HG03520 (cell line): ENCODE measurements around the gene ETFBKMT.
"Not testable (repeated sequence)": the region's sequence is repeated elsewhere in the genome, so short reads cannot be mapped to it uniquely, and the experiment has no call there.

Source experiments
- ATAC-seq: cut with Tn5 transposase; IDR thresholded peaks from one replicate; pipeline ENCODE4 v1.9.1; 2021; ENCODE audit warnings: mild to moderate bottlenecking, moderate library complexity; ENCODE audit not compliant: unreplicated experiment

The ETFBKMT gene

DNA sequence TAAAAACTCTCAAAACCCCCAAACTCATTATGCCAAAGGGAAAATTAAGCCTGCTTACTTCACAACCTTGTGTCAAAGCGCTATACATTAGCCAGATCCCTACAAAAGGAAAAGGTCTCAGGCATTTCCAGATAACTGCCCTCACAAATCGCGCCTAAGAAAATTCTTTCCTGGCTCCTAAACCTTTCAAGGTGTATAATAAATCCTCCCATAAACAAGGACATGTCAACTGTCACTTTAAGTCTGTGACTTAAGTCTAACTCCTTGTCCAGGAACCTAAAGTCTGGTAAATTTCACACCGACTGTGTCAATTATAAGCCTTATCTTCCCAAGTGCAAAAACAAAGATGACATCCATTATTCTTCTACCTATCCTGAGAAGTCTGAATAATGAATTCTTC, 4.3 kb upstream of the ETFBKMT start:
- no peak for ATAC-seq

DNA sequence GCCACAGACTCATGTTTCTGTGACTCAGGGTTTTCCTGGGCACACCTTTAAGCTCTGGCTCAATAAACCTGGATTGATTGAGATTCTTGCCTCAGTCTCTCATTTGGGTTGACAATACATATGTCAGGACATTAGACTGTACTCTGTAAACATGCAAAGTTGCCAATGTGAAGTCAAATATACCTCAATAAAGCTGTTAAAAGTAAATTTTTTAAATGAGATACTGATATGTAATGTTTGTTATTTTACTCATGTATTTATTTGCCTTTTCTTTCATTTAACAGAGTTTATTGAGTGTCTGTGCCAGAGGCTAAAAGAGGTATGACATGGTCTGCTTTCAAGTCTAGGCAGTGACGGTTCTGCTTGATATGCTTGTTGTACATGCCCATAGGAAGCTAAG, 3.7 kb upstream of the ETFBKMT start:
- ATAC-seq, result no peak

DNA sequence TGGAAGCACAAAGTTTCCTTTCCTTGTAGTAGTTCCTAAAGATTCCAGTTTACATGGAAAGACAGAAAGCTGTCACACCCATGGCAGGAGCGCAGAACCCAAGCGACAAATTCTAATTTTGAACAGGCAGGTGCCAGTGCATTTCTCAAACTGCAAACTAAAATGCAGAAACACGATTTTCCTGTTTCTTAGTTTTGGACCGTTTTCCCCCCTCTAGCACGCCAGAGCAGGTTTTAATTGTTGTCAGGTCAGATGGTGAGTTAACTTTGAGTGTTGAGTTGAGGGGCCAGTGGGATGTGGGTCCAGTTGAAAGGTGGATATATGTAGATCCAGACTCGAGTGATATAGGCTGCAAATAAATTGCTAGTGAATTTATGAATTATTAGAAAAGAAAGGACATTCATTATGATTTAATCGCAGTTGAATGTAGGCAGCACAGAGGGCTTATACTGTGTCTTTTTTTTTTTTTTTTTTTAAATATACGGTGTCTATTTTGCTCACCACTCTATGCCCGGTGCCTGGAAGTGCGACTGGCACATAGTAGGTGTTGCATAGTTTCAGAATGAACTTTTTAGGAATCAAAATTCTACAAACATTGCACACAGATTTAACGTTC, 909 bp upstream of the ETFBKMT start:
- ATAC-seq, result peak; percentile 1

DNA sequence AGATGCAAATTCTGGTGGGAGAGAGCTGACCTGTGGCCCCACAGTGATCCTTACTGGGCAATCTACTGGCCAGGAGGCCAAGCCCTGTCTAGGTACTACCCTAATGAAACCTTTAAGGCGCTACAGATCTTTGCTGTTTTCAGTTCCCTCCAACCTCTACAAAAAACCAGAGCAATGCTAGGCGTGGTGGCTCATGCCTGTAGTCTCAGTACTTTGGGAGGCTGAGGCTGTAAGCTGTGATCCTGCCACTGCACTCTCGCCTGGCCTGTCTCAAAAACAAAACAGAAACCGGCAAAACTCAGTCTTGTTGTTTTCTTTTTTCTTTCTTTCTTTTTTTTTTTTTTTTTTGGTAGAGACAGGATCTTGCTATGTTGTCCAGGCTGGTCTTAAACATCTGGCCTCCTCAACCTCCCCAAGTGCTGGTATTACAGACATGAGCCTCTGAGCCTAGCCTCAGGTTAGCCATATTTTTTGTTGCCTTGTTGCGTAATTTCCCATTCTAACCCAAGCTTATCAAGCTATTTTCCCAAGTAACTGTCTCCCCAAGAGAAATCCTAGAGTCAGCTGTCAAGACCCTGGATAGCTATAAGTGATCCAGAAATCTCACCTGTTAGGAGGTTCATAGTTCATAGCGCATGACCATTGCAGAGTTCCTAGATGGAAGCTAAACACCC, 2.8 kb downstream of the ETFBKMT start:
- no peak for ATAC-seq

DNA sequence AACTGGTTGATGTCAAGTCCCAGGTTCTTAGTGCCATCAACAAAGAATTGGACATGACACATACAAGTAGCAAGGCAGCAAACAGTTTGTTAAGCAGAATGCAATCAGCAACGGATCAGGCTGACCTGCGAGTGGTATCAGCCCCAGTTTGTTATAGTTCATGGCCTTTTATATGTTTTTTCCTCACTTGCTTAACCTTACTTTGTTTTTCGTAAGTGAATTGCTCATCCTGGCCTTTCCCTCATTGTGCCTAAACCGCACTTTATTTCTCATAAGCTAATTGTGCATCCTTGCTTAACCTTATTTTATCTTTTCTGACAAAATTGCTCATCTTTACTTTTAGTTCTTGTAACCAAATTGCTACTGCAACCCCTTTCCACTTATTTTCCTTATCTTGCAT, 4.1 kb downstream of the ETFBKMT start:
- no peak for ATAC-seq

DNA sequence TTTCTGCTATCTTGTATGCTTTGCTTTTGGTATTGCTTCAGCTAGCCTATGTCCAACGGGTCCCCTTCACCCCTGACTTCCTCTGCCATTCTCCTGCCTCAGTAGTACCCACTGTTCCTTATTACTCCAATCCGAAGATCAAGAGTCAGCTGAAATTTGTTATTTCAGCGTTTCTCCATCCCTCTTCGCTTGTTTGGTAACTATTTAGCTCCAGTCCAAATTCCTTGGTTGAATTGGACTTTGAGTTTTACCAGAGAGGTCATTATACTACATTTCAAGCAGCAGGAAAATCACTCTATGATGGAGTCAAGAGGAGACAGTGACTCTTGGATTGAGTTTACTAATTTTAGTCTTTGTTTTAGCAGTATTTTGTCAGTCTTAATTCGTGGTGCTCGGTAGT, 4.5 kb downstream of the ETFBKMT start:
- ATAC-seq, result no peak

DNA sequence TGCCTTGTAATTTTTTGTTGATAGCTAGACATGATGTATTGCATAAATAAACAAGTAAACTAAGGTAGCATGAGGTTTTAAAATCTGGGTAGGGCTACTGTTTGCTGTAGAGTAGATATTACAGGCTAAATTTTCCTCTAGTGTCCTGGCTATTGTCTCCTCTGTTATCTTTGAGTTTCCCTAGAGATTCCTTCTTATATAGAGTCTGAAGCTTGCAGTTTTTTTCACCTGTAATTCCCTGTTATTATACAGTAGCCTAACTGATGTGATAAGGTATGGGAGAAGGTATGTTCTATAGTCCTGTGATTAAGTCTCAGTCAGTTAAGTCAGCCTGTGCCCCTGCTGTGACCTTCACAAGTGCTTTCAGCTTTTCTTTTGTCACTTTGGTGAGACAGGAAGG, 9.5 kb downstream of the ETFBKMT start:
- ATAC-seq, result no peak

DNA sequence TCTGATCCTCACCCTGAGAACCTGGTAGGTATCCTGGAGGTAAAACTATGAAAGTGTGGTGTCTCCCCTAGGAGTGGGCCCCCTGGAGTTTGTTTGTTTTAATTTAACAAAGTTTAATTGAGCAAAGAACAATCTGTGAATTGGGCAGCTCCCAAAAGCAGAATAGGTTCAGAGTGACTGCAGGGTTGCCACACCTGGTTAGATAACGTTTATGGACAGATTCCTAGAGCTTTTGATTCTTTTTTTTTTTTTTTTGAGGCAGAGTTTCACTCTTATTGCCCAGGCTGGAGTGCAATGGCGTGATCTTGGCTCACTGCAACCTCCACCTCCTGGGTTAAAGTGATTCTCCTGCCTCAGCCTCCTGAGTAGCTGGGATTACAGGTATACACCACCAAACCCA, 10.1 kb downstream of the ETFBKMT start:
- not testable (repeated sequence) for ATAC-seq

DNA sequence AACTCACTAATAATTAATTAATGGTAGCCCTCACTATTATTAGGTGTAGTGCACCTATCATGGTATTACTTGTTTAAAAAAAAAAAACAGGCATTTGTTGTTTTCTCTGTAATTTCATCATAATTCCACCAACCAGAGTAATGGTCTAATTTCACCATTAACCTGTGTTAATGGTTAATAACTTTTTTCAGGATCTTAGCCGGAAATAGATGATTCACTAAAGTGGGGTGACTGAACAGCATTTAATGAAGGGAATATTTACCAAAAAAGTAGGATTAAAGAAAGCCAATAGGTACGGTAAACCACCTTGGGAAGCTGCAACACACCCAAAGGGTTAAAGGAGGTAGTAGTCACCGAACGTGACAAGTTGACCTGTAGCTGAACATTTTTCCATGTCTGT, 13.0 kb downstream of the ETFBKMT start:
- ATAC-seq, result no peak

DNA sequence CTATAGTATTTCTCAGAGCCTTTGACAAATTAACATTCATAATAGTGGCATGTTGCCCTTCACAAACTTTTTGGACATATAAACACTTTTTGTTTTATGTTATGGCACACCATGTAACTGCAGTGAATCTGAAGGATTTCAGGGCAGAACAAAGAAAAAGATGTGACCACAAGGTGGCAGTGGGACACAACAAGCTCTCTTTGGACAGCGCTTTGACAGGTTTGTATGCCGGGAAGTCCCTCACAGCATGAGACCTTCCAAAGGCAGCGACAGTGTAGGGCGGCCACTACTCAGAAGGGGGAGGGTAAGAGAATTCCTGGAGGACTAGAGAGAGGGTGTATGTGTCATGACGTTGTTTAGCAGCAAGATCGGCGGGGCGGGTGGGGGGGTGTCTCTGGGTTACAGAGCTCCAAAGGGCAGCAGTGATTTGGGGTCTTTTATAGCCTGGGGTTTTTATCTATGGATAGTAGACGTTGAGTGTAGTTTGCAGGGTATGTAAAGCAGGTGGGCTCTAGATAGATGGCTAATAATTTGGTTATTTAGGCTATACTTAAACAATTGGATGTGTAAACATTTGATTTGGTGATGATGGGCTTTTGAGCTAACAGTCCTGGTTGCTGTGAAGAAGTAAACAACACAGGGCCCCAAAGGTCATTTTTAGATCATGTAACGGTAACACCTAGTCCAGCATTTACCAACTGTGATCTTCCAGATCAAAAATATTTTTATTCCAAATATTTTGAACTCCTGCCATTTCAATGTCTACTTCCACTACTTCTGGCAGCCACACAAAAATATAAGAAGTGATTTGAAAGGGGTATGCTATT, 22.9 kb downstream of the ETFBKMT start:
- ATAC-seq, result no peak

DNA sequence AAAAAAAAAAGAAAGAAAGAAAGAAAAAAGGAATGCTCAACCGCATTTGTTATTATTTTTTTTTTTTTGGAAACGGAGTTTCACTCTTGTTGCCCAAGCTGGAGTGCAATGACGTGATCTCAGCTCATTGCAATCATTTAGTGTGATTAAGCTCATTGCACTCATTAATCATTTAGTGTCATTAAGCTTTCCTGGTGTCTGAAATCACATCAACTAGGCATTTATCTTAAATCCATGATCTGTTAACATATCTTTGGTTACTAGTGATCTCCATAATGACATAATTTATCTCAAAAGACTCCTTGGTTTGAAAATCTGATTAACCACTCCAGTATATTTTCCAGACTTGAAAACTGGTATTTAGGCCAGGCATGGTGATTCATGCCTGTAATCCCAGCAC, 26.3 kb downstream of the ETFBKMT start:
- no peak for ATAC-seq

DNA sequence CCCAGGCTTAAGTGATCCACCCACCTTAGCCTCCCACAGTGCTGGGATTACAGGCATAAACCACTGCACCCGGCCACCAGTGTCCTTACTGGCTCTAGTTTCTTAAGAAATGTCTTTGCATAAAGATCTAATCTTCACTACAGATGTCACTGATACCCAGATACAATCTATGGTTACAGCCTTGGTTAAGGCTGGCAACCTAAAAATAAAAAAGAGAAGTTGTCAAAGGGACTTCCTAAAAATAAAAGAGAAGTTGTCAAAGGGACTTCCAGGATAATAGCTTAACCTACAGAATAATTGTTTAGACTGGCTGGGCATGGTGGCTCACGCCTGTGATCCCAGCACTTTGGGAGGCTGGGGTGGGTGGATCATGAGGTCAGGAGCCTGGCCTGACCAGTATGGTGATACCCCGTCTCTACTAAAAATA, 27.6 kb downstream of the ETFBKMT start:
- no peak for ATAC-seq

DNA sequence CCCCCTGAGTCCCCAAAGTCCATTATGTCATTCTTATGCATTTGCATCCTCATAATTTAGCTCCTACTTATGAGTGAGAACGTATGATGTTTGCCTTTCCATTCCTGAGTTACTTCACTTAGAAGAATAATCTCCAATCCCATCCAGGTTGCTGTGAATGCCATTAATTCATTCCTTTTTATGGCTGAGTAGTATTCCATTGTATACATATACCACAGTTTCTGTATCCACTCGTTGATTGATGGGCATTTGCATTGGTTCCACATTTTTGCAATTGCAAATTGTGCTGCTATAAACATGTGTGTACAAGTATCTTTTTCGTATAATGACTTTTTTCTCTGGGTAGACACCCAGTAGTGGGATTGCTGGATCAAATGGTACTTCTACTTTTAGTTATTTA, 30.4 kb downstream of the ETFBKMT start:
- not testable (repeated sequence) for ATAC-seq

DNA sequence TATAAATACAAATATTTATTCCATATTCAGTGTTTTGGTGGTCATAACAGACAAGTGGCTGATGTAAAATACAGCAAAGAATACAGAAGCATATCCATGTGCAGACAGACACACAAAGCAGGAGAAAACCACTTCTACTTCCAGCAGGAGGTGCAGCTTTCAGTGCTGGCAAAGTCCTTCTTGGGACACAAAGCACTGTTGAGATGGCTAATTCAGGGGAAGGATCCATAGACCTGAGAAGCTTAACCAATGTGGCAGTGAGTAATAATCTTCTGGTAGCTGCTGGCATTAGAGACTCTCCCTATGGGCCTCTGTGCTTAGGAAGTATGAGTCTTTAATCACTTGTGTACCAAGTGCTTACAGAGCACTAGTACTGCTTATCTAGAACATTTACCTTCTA, 42.6 kb downstream of the ETFBKMT start:
- ATAC-seq, result no peak

DNA sequence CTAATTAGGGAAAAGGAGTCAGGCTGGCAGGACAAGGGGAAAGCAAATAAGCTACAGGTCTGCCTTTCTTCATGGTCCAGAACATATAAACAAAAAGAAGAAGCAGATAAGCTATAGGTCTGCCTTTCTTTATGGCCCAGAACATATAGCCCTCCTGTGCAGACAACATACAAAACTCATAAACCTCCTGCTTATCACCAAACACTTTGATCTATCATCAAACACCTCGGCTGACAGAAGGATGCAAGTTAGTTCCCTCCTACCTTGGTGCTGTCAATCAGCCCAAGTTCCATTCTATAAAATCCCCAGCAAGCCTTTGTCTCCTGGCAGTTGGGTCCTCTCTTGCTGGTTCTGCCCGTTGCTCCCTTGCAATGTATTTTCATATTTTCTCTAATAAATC, 46.1 kb downstream of the ETFBKMT start:
- ATAC-seq, result no peak

DNA sequence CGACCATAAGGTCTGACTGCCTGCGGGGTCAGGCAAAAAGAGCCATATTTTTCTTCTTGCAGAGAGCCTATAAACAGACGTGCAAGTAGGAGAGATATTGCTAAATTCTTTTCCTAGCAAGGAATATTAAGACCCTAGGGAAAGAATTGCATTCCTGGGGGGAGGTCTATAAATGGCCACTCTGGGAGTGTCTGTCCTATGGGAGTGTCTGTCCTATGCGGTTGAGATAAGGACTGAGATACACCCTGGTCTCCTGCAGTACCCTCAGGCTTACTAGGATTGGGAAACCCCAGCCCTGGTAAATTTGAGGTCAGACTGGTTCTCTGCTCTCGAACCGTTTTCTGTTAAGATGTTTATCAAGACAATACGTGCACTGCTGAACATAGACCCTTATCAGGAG, 48.6 kb downstream of the ETFBKMT start:
- ATAC-seq, result not testable (repeated sequence)

DNA sequence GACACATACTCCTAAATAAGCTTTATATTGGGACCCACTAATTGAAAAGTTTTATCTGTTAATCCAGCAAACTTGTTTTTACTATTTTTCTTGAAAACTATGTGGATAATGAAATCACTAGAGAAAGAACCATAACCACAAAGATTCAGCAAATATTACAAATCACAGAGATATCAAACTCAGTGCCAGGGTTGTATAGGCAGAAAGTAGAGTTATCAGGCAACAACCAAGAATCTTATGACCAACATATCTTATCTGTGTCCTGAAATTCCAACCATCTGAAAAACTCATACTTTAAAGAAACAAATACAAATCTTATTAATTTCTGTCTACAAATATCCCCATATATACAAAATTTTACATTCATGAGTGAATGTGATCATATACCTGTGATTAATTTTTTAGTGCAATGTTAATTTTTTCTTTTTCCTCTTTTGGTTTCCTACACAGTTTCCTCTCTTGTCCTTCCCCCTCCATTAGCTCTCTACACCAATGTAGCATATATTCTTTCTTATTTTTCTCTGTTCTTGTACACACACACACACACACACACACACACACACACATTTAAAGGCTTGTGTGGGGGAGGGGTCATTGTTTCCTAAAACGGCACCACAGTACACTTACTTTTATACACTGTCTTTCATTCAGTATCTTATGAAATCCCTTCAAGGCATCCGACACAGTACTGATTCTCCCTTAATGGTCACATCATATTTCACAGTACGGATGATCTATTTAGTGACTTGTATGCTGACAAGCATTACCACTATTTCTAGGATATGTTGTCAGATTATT, 50.7 kb downstream of the ETFBKMT start:
- no peak for ATAC-seq

DNA sequence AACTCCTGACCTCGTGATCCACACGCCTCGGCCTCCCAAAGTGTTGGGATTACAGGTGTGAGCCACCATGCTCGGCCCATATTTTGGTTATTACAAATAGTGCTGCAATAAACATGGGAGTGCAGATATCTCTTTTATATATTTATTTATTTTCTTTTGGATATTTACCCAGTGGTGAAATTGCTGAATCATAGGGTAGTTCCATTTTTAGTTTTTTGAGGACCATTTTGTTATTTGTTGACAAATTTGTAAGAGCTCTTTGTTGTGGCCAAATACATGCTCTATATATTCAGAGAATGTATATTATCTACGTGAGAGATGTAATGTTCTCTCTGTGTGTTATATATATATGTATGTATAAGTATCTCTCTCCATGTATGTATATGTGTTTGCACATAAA, 53.4 kb downstream of the ETFBKMT start:
- no peak for ATAC-seq

DNA sequence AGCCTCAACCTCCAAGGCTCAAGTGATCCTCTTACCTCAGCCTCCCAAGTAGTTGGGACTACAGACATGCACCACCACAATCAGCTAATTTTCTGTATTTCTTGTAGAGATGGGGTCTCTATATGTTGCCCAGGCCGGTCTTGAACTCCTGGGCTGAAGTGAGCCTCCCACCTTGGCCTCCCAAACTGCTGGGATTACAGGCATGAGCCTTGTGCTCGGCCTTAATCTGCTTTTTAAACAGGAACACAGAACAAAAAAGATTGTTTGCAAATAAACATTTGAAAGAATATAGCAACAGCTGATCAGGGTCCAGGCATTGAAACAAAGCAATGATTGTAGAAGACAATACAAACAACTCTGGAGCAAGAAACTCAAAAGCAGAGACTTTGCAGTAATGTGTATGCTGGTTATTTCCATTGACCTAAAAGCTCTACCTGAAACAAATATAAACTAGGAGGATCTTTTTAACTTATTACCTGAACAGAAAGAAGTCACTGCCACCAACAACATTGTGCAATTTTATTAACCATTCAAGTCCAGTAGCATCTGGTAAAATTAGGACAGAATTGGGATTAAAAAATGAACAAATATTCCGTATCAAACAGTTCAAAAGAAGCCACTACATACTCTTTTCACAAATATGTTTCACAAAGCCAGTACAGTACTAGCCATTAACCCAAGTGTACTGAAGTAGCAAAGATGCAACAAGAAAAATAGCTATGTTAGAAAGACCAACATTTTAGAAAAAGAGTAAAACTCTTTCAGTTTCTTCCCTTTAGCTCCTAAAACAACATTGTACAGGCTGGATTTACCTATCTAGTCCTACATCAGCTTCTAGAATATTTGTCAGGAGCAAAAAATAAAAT, 55.2 kb downstream of the ETFBKMT start:
- ATAC-seq, result no peak

DNA sequence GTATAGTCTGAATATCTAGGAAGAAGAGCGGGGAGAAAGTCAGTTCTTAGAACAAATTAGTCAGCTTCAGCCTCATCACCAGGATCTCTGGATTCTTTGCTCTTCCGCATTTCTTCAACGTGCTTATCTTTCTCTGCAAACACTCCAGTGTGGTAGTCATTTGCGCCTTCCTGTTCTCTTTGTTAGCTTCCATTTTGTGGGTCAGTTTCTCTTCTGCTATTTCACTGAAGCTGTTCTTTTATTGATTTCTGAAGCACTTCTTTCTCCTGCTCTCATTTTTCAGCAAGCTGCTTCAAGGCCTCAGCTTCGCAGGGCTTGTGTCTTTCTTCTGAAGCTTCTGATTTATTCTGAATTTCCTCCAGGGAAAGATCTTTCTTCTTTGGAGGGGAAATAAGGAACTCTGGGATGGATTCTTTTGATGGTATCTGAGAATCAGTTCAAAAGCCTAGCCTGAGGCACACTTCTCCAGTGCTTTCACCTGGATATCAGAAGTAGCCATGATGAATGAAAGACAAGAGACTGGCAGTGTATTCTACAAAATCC, 55.9 kb downstream of the ETFBKMT start:
- peak; percentile 63 for ATAC-seq
